K562 (cell line): ENCODE results near the gene CRIM1. TPM values are rescaled to one million over a fixed set of nuclear protein-coding genes. Genes with fewer than 3 reads are reported as not detected.

Experiments
- ATAC-seq: fragments of 200-7000 bp; cut with Tn5 transposase; 3 replicates; pipeline ENCODE4 v1.9.1; 2020; ENCODE audit warnings: moderate library complexity
- BruUV-seq: library from RNA; stranded (reverse); fragments of 400-500 nt; replicated peaks from 2 replicates; lab custom pipeline; 2021; lab: Mats Ljungman, UMichigan
- CTCF ChIA-PET: fragments of 300-600 bp; formaldehyde crosslinking; extraction: SDS; loops from one replicate; lab custom pipeline; 2021; ENCODE audit warnings: low intra/inter-chr PET ratio; lab: Yijun Ruan, JAX
- POLR2A ChIA-PET: fragments of 300-600, 350-650 bp; sonication (Branson Sonifier 250); formaldehyde crosslinking; extraction: SDS; loops from one replicate; lab custom pipeline; 2021; ENCODE audit warnings: antibody characterized with exemption, inconsistent platforms; lab: Yijun Ruan, JAX
- DNase-seq, 4 experiments: peaks; one replicate each; pipeline versions ENCODE4 v3.0.0 to v3.0.0-alpha.2; 2011 to 2018; ENCODE audit warnings: low spot score in 3 of 4, mixed read lengths in 3 of 4; ENCODE audit errors: extremely low read depth in 1 of 4
- FAIRE-seq: peaks from 2 replicates; lab custom pipeline; 2011; peaks lifted over from hg19 to GRCh38; lab: Jason Lieb, UNC
- H2AFZ ChIP-seq: 2 replicates; pipeline ENCODE4 v1.6.0; 2011; ENCODE audit warnings: low read depth, low read length, control low read depth, inconsistent platforms
- H3K27ac ChIP-seq: fragments of 200-600 bp; 3 replicates; pipeline ENCODE4 v1.8.0; 2011; ENCODE audit warnings: low read depth, mild to moderate bottlenecking, control low read depth, inconsistent platforms, low read length, moderate library complexity, mixed read lengths; ENCODE audit errors: extremely low read depth
- H3K27me3 ChIP-seq, 2 experiments: fragments of 300-600 bp in 1 of 2; 2 replicates in 1 of 2; 3 replicates in 1 of 2; pipeline versions ENCODE4 v1.6.0 to v1.8.0; 2011; ENCODE audit warnings: inconsistent platforms in 2 of 2, low read length in 2 of 2, mild to moderate bottlenecking in 1 of 2, mixed read lengths in 1 of 2, moderate library complexity in 1 of 2; ENCODE audit not compliant: control insufficient read depth in 2 of 2, insufficient read depth in 2 of 2
- H3K36me3 ChIP-seq: fragments of 300-600 bp; 3 replicates; pipeline ENCODE4 v1.8.0; 2011; ENCODE audit warnings: mild to moderate bottlenecking, low read length, inconsistent platforms; ENCODE audit not compliant: control insufficient read depth, insufficient read depth
- H3K4me1 ChIP-seq, 2 experiments: fragments of 200-600 bp in 1 of 2; replicated peaks in 1 of 2; 2 replicates in 1 of 2; 3 replicates in 1 of 2; pipeline versions ENCODE4 v1.5.1 to v1.8.0; 2011; ENCODE audit warnings: inconsistent platforms in 2 of 2, low read length in 2 of 2, mild to moderate bottlenecking in 1 of 2, mixed read lengths in 1 of 2, moderate library complexity in 1 of 2; ENCODE audit not compliant: control insufficient read depth in 2 of 2, insufficient read depth in 2 of 2
- H3K4me2 ChIP-seq: 2 replicates; pipeline ENCODE4 v1.6.1; 2011; ENCODE audit warnings: low read length, control low read depth, inconsistent platforms, mixed read lengths; ENCODE audit not compliant: insufficient read depth
- H3K4me3 ChIP-seq: fragments of 200-600 bp; sonication (generic), shearing (Covaris generic); 2 replicates; pipeline ENCODE4 v1.5.1; 2016; ENCODE audit warnings: control low read depth, inconsistent platforms
- H3K79me2 ChIP-seq: fragments of 200-600 bp; 3 replicates; pipeline ENCODE4 v1.8.0; 2011; ENCODE audit warnings: low read length, inconsistent platforms; ENCODE audit not compliant: control insufficient read depth, insufficient read depth
- H3K9ac ChIP-seq, 2 experiments: 2 replicates each; pipeline versions ENCODE4 v1.6.0 to v1.6.1; 2011; ENCODE audit warnings: low read depth in 2 of 2, low read length in 2 of 2, control low read depth in 1 of 2, inconsistent platforms in 1 of 2, mild to moderate bottlenecking in 1 of 2, mixed read lengths in 1 of 2; ENCODE audit not compliant: insufficient read depth in 1 of 2
- H3K9me1 ChIP-seq: one replicate; pipeline ENCODE4 v1.6.0; 2011; ENCODE audit warnings: inconsistent platforms, mild to moderate bottlenecking, low read length, moderate library complexity; ENCODE audit not compliant: control insufficient read depth, insufficient read depth
- H3K9me3 ChIP-seq: replicated peaks from 2 replicates; pipeline ENCODE4 v1.5.1; 2011; ENCODE audit warnings: low read depth, low read length, inconsistent platforms; ENCODE audit not compliant: control insufficient read depth, insufficient read depth
- H4K20me1 ChIP-seq: replicated peaks from 2 replicates; pipeline ENCODE4 v1.6.1; 2011; ENCODE audit warnings: low read length, inconsistent platforms, mixed read lengths; ENCODE audit not compliant: control insufficient read depth, insufficient read depth
- BRF2 ChIP-seq: IDR thresholded peaks from 3 replicates; pipeline ENCODE4 v1.6.1; 2011; ENCODE audit warnings: borderline replicate concordance, mild to moderate bottlenecking; ENCODE audit not compliant: insufficient read length, insufficient read depth
- CXXC5 ChIP-seq: fragments of 250-450 bp; sonication (Bioruptor Pico); IDR thresholded peaks from 2 replicates; pipeline ENCODE4 v1.8.0; 2022; ENCODE audit warnings: inconsistent platforms, mild to moderate bottlenecking, moderate library complexity
- E2F4 ChIP-seq: sonication (generic); formaldehyde crosslinking; IDR thresholded peaks from 2 replicates; pipeline ENCODE4 v1.8.0; 2022; ENCODE audit warnings: mild to moderate bottlenecking, low read depth, missing genetic modification reagents
- GATAD2B ChIP-seq: fragments of 450-650 bp; IDR thresholded peaks from 2 replicates; pipeline ENCODE4 v1.6.1; 2017; ENCODE audit warnings: mild to moderate bottlenecking, borderline replicate concordance
- RFX7 ChIP-seq: fragments of 250-450 bp; sonication (Bioruptor Pico); IDR thresholded peaks from 2 replicates; pipeline ENCODE4 v1.5.1; 2021; ENCODE audit warnings: mild to moderate bottlenecking
- RUNX1 ChIP-seq: sonication (generic); IDR thresholded peaks from 2 replicates; pipeline ENCODE4 v1.6.1; 2016; ENCODE audit warnings: antibody characterized with exemption, low read depth
- TEAD1 ChIP-seq, 2 experiments: fragments of 450-650 bp in 1 of 2; sonication (generic) in 1 of 2; formaldehyde crosslinking; IDR thresholded peaks; 2 replicates each; pipeline versions ENCODE4 v1.4.0 to v1.8.0; 2020 to 2022; ENCODE audit warnings: mild to moderate bottlenecking in 2 of 2, missing genetic modification reagents in 1 of 2
- XRCC4 ChIP-seq: IDR thresholded peaks from one replicate; pipeline ENCODE4 v1.6.1; 2011; ENCODE audit not compliant: insufficient read depth, insufficient read length; ENCODE audit errors: extremely low read depth
- ZNF134 ChIP-seq: fragments of 250-450 bp; sonication (Bioruptor Pico); conservative IDR thresholded peaks from 2 replicates; pipeline ENCODE4 v1.4.0; 2020
- ZNF407 ChIP-seq: fragments of 450-650 bp; IDR thresholded peaks from 2 replicates; pipeline ENCODE4 v1.6.1; 2016; ENCODE audit warnings: low read depth
- ZNF764 ChIP-seq: fragments of 250-450 bp; sonication (Bioruptor Pico); IDR thresholded peaks from 2 replicates; pipeline ENCODE4 v1.4.0; 2020; ENCODE audit warnings: low read depth, mild to moderate bottlenecking, moderate library complexity
- ZNF766 ChIP-seq: fragments of 200-800 bp; sonication (Bioruptor generic); conservative IDR thresholded peaks from 2 replicates; pipeline ENCODE4 v1.6.1; 2016; ENCODE audit warnings: missing genetic modification characterization, missing compliant biosample characterization
- ZNF780A ChIP-seq: fragments of 250-450 bp; sonication (Bioruptor Pico); IDR thresholded peaks from 2 replicates; pipeline ENCODE4 v1.5.0; 2021; ENCODE audit warnings: mild to moderate bottlenecking
- WGBS: fragments of 100-300 bp; shearing (Covaris generic); methylation state at CpG from one replicate; pipeline ENCODE4 v1.1.6; 2016; ENCODE audit warnings: low coverage, mixed read lengths; ENCODE audit not compliant: insufficient coverage; ENCODE audit errors: missing lambda C conversion rate; 5-methylcytosine and 5-hydroxymethylcytosine counted together
- in situ Hi-C: fragments of 300-500 bp; cut with MboI; formaldehyde crosslinking; loops from 4 replicates; pipeline ENCODE4 v1.15.0; 2018; ENCODE audit warnings: inconsistent platforms, mixed read lengths
- intact Hi-C: fragments of 100-400 bp; cut with micrococcal nuclease; formaldehyde crosslinking; loops from 2 replicates; pipeline ENCODE4 v1.14.2; 2022
- polyA plus RNA-seq, 8 experiments: library from polyadenylated mRNA; depleted of rRNA in 4 of 8; stranded (reverse) in 5 of 8; unstranded in 3 of 8; fragments of >200 nt; fragmentation: Nextera tagmentation in 2 of 8; fragmentation: Illumina TruSeq in 1 of 8; extraction: Ambion mirVana in 2 of 8; extraction: Trizol in 1 of 8; gene quantifications; 2 replicates each; pipeline versions ENCODE4 v1.2.1 to v1.2.3, GENCODE V29; 2011 to 2014; ENCODE audit warnings: inconsistent platforms in 1 of 8, missing spikeins in 1 of 8
- total RNA-seq, 7 experiments: library from RNA; depleted of rRNA in 6 of 7; stranded (reverse); fragments of >200 nt in 6 of 7; fragmentation: Illumina TruSeq in 2 of 7; extraction: Trizol in 2 of 7; gene quantifications; 2 replicates each; pipeline versions ENCODE4 v1.2.1 to v1.2.3, GENCODE V29; 2011 to 2021; ENCODE audit warnings: low replicate concordance in 1 of 7

CRIM1 gene
- total and polyA plus RNA-seq, 9 of the 15 experiments (the other 6 are each of a cell fraction or from before 2014, with no cell fraction given), result 0.01 to 0.36 (median 0.06) TPM; not detected in 1

GRCh38 chr2:36589230-36589630 is 233.7 kb downstream of the CRIM1 start:
- no peak overlapping the region for H3K4me3 ChIP-seq
- no peaks in the 10 kb centered on the region for H3K4me1 ChIP-seq
- no peak overlapping the region for H3K4me2 ChIP-seq
- no peaks in the 10 kb centered on the region for H4K20me1 ChIP-seq
- H3K79me2 ChIP-seq, result peaks cover 4% of the 10 kb centered on the region; the same call in 1 of the 3 replicates
- POLR2A ChIA-PET, result no interaction called here
- H3K27me3 ChIP-seq, result no peaks in the 10 kb centered on the region
- FAIRE-seq, result no peak
- no peaks in the 10 kb centered on the region for H3K9me1 ChIP-seq
- no peak overlapping the region for H3K9ac ChIP-seq
- intact Hi-C loops (no loop called here), in situ Hi-C loops (no loop called here)
- 73% methylated on average over 2 of the region's 2 CpGs for WGBS
- H2AFZ ChIP-seq, result no peak overlapping the region
- no peaks in the 10 kb centered on the region for H3K9me3 ChIP-seq
- no peak for DNase-seq
- peaks cover 45% of the 10 kb centered on the region for H3K36me3 ChIP-seq
- BruUV-seq, result no TSS peak
- CTCF ChIA-PET, result no interaction called here
- no peak for ATAC-seq
- no peak overlapping the region for H3K27ac ChIP-seq
- no peak for TF ChIP-seq RUNX1
- TF ChIP-seq GATAD2B, result no peak
- TF ChIP-seq ZNF764, result no peak
- no peak for TF ChIP-seq CXXC5 (CRISPR knock-in tag)
- no peak for TF ChIP-seq ZNF134 (CRISPR knock-in tag)
- no peak for TF ChIP-seq ZNF780A (CRISPR knock-in tag)
- no peak for TF ChIP-seq ZNF407
- TF ChIP-seq TEAD1 (CRISPR knock-in tag; IDR thresholded peaks at IDR 0.05), result no peak
- no peak for TF ChIP-seq BRF2
- no peak for TF ChIP-seq E2F4
- TF ChIP-seq ZNF766, result no peak
- no peak for TF ChIP-seq XRCC4
- TF ChIP-seq RFX7 (CRISPR knock-in tag), result no peak
